Measurements from ENCODE around the gene ELAC1.
"Not testable (repeated sequence)": the region's sequence is repeated elsewhere in the genome, so short reads cannot be mapped to it uniquely, and the experiment has no call there.

ELAC1 gene

DNA sequence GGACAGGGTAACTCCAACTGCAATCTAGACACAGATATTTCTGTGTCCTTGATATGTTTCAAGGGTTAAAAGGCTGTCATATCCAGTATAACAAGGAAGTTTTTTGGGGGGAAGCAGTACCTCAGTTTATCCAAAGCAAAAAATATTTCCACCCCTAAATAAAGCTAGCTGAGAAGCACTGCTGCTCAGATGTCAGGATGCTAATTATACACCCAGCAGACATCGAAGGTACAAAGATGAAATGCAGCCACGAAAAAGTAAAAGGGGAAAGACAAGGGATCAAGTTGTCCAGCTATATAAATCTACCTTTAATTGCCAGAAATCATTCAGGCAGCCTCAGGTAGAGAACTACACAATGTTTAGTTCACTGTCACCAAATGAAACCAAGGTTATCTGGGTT, 26.2 kb downstream of the ELAC1 start:
- Histone ChIP-seq H3K36me3 (ENCODE audit: insufficient read depth, low read length) (no peaks in the 10 kb centered on the region), H3K27me3 (ENCODE audit: insufficient read depth, low read length) (no peaks in the 10 kb centered on the region), H3K4me3 (ENCODE audit: low read depth, low read length) (no peak overlapping the region), H2AFZ (ENCODE audit: low read length, unreplicated experiment) (no peak overlapping the region), H3K79me2 (ENCODE audit: control insufficient read depth, insufficient read depth, low read length, unreplicated experiment) (no peaks in the 10 kb centered on the region), H3K4me1 (ENCODE audit: control insufficient read depth, insufficient read depth, low read length, unreplicated experiment) (no peaks in the 10 kb centered on the region), H3K27ac (ENCODE audit: low read depth, low read length) (no peak overlapping the region)

DNA sequence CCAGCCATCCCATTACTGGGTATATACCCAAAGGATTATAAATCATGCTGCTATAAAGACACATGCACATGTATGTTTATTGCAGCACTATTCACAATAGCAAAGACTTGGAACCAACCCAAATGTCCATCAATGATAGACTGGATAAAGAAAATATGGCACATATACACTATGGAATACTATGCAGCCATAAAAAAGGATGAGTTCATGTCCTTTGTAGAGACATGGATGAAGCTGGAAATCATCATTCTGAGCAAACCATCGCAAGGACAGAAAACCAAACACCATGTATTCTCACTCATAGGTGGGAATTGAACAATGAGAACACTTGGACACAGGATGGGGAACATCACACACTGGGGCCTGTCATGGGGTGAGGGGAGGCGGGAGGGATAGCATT, 35.3 kb downstream of the ELAC1 start:
- not testable (repeated sequence) for H3K79me2 ChIP-seq (ENCODE audit: control insufficient read depth, insufficient read depth, low read length, unreplicated experiment); H3K27ac ChIP-seq (ENCODE audit: low read depth, low read length); H3K4me1 ChIP-seq (ENCODE audit: control insufficient read depth, insufficient read depth, low read length, unreplicated experiment); H2AFZ ChIP-seq (ENCODE audit: low read length, unreplicated experiment); H3K36me3 ChIP-seq (ENCODE audit: insufficient read depth, low read length); H3K27me3 ChIP-seq (ENCODE audit: insufficient read depth, low read length); H3K4me3 ChIP-seq (ENCODE audit: low read depth, low read length)

DNA sequence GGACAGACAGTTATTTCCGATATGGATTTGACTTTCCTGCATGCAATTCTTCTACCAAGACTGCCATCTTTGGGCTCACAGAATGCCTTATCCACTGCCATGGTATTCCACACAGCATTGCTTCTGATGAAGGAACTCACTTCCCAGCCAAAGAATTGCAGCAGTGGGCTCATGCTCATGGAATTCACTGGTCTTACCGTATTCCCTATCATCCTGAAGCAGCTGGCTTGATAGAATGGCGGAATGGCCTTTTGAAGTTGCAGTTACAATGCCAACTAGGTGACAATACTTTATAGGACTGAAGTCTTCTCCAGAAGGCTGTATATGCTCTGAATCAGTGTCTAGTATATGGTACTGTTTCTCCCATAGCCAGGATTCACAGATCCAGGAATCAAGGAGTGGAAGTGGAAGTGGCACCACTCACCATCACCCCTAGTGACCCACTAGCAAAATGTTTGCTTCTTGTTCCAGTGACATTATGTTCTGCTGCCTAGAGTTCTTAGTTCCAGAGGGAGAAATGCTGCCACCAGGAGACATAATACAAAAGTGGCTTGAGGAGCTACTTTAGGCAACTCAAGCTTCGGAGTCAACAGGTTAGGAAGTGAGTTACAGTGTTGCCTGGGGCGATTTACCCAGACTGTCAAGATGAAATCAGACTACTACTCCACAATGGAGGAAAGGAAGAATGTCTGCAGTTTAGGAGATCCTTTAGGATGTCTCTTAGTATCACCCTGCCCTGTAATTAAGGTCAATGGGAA, 38.4 kb downstream of the ELAC1 start:
- no peaks in the 10 kb centered on the region for H3K27me3 ChIP-seq (ENCODE audit: insufficient read depth, low read length)
- H3K36me3 ChIP-seq (ENCODE audit: insufficient read depth, low read length): no peaks in the 10 kb centered on the region
- H3K27ac ChIP-seq (ENCODE audit: low read depth, low read length): no peak overlapping the region
- no peaks in the 10 kb centered on the region for H3K79me2 ChIP-seq (ENCODE audit: control insufficient read depth, insufficient read depth, low read length, unreplicated experiment)
- H2AFZ ChIP-seq (ENCODE audit: low read length, unreplicated experiment): no peak overlapping the region
- H3K4me3 ChIP-seq (ENCODE audit: low read depth, low read length): no peak overlapping the region
- peaks cover 4% of the 10 kb centered on the region for H3K4me1 ChIP-seq (ENCODE audit: control insufficient read depth, insufficient read depth, low read length, unreplicated experiment)

DNA sequence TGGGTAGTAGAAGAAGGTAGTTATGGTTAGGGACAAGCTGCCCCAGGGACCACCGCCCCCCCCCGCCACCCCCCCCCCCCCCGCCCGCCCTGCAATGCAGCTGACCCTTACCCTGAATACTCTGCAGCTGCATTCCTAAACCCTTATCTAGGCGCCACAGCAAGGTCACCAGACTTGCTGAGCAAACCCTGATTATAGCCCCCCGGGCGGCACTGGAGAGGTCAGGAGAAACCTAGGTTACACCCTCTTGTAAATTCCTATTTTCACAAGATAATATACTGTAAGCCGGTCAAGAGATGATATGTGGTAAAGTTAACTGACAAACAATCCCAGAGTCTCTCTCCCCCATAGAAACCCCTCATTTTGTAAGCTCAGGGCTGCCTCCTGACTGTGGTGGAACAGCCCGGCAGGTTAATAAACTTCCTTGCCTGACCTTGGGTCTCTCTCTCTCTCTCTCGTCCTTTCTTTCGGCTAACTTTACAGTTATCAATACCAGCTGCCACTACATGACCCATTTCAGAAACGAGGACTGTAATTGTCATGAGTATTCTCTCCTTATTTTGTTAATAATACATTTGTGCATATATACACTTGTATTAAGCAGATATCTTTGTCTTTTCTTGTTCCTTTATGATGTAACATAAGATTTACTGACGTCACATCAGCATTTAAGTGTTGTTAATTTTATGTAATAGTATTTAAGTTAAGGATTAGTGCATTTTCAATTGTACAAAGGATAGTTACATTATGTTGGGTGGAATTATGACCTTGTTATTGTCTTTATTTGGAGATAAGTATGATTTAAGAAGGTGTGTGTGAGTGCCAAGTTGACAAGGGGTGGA, 39.3 kb downstream of the ELAC1 start:
- Histone ChIP-seq H3K4me3 (ENCODE audit: low read depth, low read length) (no peak overlapping the region), H3K27me3 (ENCODE audit: insufficient read depth, low read length) (no peaks in the 10 kb centered on the region), H2AFZ (ENCODE audit: low read length, unreplicated experiment) (no peak overlapping the region), H3K27ac (ENCODE audit: low read depth, low read length) (no peak overlapping the region), H3K79me2 (ENCODE audit: control insufficient read depth, insufficient read depth, low read length, unreplicated experiment) (no peaks in the 10 kb centered on the region), H3K4me1 (ENCODE audit: control insufficient read depth, insufficient read depth, low read length, unreplicated experiment) (peaks cover 4% of the 10 kb centered on the region), H3K36me3 (ENCODE audit: insufficient read depth, low read length) (no peaks in the 10 kb centered on the region)

DNA sequence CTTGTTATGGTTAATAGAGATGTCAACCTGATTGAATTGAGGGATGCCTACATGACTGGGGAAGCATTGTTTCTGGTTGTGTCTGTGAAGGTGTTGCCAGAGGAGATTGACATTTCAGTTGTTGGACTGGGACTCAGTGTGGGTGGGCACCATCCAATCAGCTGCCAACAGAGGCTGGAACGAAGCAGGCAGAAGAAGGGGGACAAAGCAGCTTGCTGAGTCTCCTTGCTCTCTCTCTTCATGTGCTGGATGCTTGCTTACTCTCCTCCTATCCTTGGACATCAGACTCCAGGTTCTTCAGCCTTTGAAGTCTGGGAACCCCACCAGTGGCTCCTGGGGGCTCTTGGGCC, 39.9 kb downstream of the ELAC1 start:
- Histone ChIP-seq H3K79me2 (ENCODE audit: control insufficient read depth, insufficient read depth, low read length, unreplicated experiment) (no peaks in the 10 kb centered on the region), H3K27ac (ENCODE audit: low read depth, low read length) (no peak overlapping the region), H2AFZ (ENCODE audit: low read length, unreplicated experiment) (no peak overlapping the region), H3K27me3 (ENCODE audit: insufficient read depth, low read length) (no peaks in the 10 kb centered on the region), H3K4me1 (ENCODE audit: control insufficient read depth, insufficient read depth, low read length, unreplicated experiment) (peaks cover 4% of the 10 kb centered on the region), H3K36me3 (ENCODE audit: insufficient read depth, low read length) (no peaks in the 10 kb centered on the region), H3K4me3 (ENCODE audit: low read depth, low read length) (no peak overlapping the region)

DNA sequence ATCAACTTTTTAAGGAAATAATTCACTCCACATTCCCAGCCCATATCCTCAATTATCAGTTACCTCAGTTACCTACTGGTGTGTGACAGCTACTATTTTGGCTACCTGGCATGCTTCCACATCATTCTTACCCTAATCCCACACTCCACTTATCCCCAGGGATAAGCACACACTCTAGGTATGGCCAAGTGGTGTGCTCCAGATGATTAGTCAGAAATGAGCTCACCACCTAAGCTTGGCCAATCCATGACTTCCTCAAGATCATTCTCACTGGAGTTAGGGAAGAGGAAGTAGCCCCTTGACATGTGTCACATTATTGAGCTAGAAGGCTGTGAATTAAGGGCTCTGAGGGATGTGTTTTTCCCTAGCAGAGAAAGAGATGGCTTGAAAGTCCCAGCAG, 41.2 kb downstream of the ELAC1 start:
- H2AFZ ChIP-seq (ENCODE audit: low read length, unreplicated experiment): no peak overlapping the region
- H3K79me2 ChIP-seq (ENCODE audit: control insufficient read depth, insufficient read depth, low read length, unreplicated experiment): no peaks in the 10 kb centered on the region
- no peak overlapping the region for H3K4me3 ChIP-seq (ENCODE audit: low read depth, low read length)
- H3K36me3 ChIP-seq (ENCODE audit: insufficient read depth, low read length): no peaks in the 10 kb centered on the region
- peaks cover 4% of the 10 kb centered on the region for H3K4me1 ChIP-seq (ENCODE audit: control insufficient read depth, insufficient read depth, low read length, unreplicated experiment)
- no peak overlapping the region for H3K27ac ChIP-seq (ENCODE audit: low read depth, low read length)
- no peaks in the 10 kb centered on the region for H3K27me3 ChIP-seq (ENCODE audit: insufficient read depth, low read length)

DNA sequence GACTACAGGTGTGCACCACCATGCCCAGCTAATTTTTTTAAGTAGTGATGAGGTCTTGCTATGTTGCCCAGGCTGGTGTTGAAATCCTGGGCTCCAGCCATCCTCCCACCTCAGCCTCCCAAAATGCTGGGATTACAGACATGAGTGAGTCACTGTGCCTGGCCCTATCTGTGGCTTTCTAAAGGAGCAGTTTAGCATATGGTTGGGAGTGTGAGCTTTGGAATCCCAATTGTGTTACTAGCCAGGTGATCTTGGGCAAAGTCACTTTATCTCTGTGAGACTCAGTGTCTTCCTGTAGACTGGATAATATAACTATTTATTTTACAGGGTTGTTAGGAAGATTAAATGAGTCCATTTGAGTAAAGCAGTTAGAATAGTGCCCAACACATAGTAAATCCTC, 42.4 kb downstream of the ELAC1 start:
- no peak overlapping the region for H3K4me3 ChIP-seq (ENCODE audit: low read depth, low read length)
- H3K36me3 ChIP-seq (ENCODE audit: insufficient read depth, low read length): 0 out of 2 replicates have a peak, but pooled peaks cover 2% of the 10 kb centered on the region
- no peaks in the 10 kb centered on the region for H3K79me2 ChIP-seq (ENCODE audit: control insufficient read depth, insufficient read depth, low read length, unreplicated experiment)
- no peaks in the 10 kb centered on the region for H3K27me3 ChIP-seq (ENCODE audit: insufficient read depth, low read length)
- H3K27ac ChIP-seq (ENCODE audit: low read depth, low read length): no peak overlapping the region
- H3K4me1 ChIP-seq (ENCODE audit: control insufficient read depth, insufficient read depth, low read length, unreplicated experiment): peaks cover 4% of the 10 kb centered on the region
- no peak overlapping the region for H2AFZ ChIP-seq (ENCODE audit: low read length, unreplicated experiment)

DNA sequence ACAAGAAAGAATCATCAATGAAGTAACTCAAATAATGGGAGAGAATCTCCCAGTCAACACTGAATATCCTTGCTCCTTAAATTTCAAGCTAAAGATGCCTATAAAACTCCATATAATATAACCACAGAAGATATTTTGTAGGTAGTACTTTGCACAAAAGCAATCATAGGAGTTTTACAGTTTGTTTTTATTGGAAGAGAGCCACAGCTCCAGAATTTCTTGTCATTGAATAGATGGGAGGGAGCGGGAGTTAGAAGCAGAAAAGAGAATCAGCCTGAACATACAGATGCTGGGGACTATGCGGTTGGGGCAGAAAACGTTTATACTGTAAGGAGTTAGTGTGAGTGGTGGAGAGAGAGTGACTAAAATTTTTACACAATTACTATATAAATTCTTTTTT, 43.9 kb downstream of the ELAC1 start:
- Histone ChIP-seq H3K4me1 (ENCODE audit: control insufficient read depth, insufficient read depth, low read length, unreplicated experiment) (peaks cover 4% of the 10 kb centered on the region), H3K27ac (ENCODE audit: low read depth, low read length) (no peak overlapping the region), H3K27me3 (ENCODE audit: insufficient read depth, low read length) (no peaks in the 10 kb centered on the region), H2AFZ (ENCODE audit: low read length, unreplicated experiment) (no peak overlapping the region), H3K36me3 (ENCODE audit: insufficient read depth, low read length) (0 out of 2 replicates have a peak, but pooled peaks cover 2% of the 10 kb centered on the region), H3K4me3 (ENCODE audit: low read depth, low read length) (no peak overlapping the region), H3K79me2 (ENCODE audit: control insufficient read depth, insufficient read depth, low read length, unreplicated experiment) (no peaks in the 10 kb centered on the region)

DNA sequence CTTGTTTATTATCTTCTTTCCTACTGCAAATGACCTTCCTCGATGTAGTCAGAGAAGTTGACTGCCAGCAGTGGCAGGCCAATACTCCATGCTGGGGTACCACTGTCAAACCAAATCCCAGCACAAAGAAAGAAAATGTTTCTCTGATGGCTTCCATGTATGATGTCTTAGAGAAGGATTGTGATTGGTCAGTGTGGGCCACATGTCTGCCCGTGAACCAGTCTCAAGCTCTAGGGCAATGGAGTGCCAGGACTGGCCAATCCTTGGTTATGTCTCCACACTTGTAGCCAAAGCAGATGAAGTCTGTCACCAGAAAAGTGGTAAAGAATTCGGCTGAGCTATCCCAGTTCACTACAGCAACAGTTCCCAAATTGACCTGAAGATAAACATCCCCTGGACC, 44.6 kb downstream of the ELAC1 start:
- H3K4me3 ChIP-seq (ENCODE audit: low read depth, low read length): no peak overlapping the region
- H3K4me1 ChIP-seq (ENCODE audit: control insufficient read depth, insufficient read depth, low read length, unreplicated experiment): peaks cover 4% of the 10 kb centered on the region
- no peak overlapping the region for H2AFZ ChIP-seq (ENCODE audit: low read length, unreplicated experiment)
- H3K79me2 ChIP-seq (ENCODE audit: control insufficient read depth, insufficient read depth, low read length, unreplicated experiment): no peaks in the 10 kb centered on the region
- H3K27ac ChIP-seq (ENCODE audit: low read depth, low read length): no peak overlapping the region
- H3K27me3 ChIP-seq (ENCODE audit: insufficient read depth, low read length): no peaks in the 10 kb centered on the region
- 0 out of 2 replicates have a peak, but pooled peaks cover 2% of the 10 kb centered on the region for H3K36me3 ChIP-seq (ENCODE audit: insufficient read depth, low read length)

DNA sequence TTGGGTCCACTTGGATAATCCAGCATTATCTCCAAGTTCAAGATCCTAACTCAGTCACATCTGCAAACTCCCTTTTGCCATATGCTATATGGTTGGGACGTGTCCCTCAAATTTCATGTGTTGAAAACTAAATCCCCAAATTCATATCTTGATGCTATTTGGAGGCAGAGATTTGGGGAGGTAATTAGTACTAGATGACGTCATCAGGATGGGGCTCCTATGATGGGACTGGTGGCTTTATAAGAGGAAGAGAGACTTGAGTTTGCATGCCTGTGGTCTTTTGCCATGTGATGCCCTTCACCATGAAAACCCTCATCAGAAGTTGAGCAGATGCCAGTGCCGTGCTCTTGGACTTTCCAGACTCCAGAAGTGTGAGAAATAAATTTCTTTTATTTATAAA, 45.4 kb downstream of the ELAC1 start:
- peaks cover 4% of the 10 kb centered on the region for H3K4me1 ChIP-seq (ENCODE audit: control insufficient read depth, insufficient read depth, low read length, unreplicated experiment)
- no peaks in the 10 kb centered on the region for H3K79me2 ChIP-seq (ENCODE audit: control insufficient read depth, insufficient read depth, low read length, unreplicated experiment)
- no peaks in the 10 kb centered on the region for H3K27me3 ChIP-seq (ENCODE audit: insufficient read depth, low read length)
- no peak overlapping the region for H2AFZ ChIP-seq (ENCODE audit: low read length, unreplicated experiment)
- H3K4me3 ChIP-seq (ENCODE audit: low read depth, low read length): no peak overlapping the region
- H3K36me3 ChIP-seq (ENCODE audit: insufficient read depth, low read length): 0 out of 2 replicates have a peak, but pooled peaks cover 2% of the 10 kb centered on the region
- H3K27ac ChIP-seq (ENCODE audit: low read depth, low read length): no peak overlapping the region

All from ACC112 (cell line).